Hindlimb muscle (tissue), 1 donor: ENCODE data around the gene PDE3A. TPM values are rescaled to one million over a fixed set of nuclear protein-coding genes. Genes with fewer than 3 reads are reported as not detected.
"Not testable (repeated sequence)": the region's sequence is repeated elsewhere in the genome, so short reads cannot be mapped to it uniquely, and the experiment has no call there.

Source experiments
- DNase-seq: peaks from one replicate; pipeline ENCODE4 v3.0.0-alpha.2; 2013
- polyA plus RNA-seq: library from polyadenylated mRNA; unstranded; fragments of 120-200 nt; gene quantifications from one replicate; pipeline ENCODE4 v1.2.1, GENCODE V29; 2013; ENCODE audit not compliant: insufficient read length

Gene PDE3A
- polyA plus RNA-seq = 10.4 TPM

GRCh38 chr12:20368114-20368650, at the start of gene PDE3A:
TSS of gene PDE3A (plus strand) at chr12:20368537. CDS start at chr12:20369285, 748 bp downstream.
- peak; percentile 86 for DNase-seq

GRCh38 chr12:20319366-20319765, 49.0 kb upstream of the PDE3A start:
- DNase-seq = no peak

DNA sequence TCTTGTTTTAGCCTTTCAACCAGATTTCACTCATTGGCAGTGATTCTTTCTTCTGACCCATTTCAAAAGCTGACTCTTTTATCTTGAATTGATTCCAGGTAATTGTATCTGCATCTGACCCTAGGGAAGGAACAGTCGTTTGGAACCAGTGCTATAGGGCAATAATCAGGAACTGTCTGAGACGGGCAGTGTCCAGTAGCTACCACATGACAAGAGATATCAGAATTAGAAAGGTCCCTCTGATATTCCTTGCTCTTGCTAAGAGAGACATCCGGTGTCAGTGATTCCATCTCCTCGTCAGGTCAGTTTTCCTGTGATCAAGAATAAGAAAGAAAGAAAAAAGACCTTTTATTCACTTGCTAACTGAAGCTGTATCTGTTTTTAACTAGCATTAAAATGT, 47.8 kb upstream of the PDE3A start:
- DNase-seq = no peak

- not testable (repeated sequence) for DNase-seq
Observed at GRCh38 chr12:20330826-20331505, 37.4 kb upstream of the PDE3A start.

DNA sequence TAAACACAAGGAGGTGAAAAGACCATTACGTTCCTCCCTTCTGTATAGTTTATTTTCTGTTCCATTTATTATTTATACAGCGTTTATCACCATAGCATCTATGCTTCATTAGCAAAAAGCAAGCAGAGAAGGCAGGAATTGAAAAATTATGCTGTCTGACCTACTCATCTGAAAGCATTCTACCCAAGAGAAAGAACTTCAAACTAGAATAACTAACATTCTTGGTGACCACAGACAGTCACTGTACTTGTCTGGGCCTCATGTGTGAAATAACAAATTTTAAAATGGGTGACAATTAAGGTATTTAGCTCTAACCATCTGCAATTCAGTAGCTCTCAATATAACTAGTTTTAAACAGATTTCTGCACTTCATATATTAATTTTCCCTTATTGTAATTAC, 29.3 kb upstream of the PDE3A start:
- DNase-seq = no peak

GRCh38 chr12:20342111-20342510, 26.2 kb upstream of the PDE3A start:
- no peak for DNase-seq

DNA sequence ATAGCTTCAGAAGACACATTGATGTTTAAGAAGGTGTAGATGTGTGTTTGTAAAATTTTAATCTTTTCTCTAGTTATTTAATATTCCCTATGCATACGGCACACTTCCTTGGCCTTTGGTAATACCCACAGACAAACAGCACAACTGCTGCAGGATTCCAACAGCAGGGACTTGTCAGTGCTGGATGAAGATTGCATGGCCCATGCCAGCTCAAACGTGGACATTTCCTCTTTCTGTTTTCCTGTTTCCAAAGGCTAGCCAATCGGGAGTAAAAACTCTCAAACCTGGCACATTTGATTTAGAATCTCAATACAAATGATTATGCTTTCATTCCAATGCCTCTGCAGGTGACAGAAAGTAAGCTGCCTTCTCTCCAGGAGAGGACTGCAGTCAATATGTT, 22.5 kb upstream of the PDE3A start:
- DNase-seq = no peak

GRCh38 chr12:20350026-20350425, 18.3 kb upstream of the PDE3A start:
- DNase-seq = no peak

GRCh38 chr12:20350495-20350894, 17.8 kb upstream of the PDE3A start:
- DNase-seq = no peak

DNA sequence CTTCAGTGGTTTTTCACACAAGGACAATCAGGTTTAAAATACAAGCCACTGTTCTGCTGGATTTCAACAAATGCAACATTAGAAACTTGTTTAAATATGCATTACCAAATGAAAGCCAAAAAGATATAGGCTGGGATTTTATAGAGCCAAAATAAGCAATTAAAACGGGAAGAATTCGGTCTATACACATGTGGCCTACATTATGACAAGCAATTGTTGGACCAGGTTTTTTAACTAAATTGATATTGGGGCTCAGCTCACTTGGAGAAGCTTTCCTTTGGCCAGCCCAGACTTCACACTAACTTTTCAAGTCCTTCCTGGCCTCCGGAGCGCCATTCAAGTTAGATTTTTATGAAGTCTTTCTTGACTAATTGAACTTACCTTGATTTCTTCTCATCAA, 16.9 kb upstream of the PDE3A start:
- DNase-seq = no peak

DNA sequence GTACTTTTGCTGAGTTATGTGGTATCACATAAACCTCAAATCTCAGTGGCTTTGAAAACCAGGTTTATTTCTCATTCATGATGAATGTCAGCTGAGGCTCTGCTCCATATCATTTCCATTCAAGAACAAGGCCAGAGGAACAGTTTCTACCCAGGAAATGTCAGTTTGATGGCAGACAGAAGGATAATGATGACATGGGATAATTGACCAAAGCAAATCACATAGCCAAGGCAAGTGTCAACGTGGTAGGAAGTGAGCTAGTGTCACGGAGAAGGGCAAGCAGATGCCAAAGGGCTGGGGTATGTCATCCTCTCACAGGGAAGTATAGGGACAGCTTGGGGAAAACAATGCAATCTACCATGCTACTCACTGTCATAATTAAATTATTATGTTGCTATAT, 12.3 kb upstream of the PDE3A start:
- no peak for DNase-seq

- DNase-seq = no peak
Observed at GRCh38 chr12:20360407-20360806, 7.9 kb upstream of the PDE3A start.

DNA sequence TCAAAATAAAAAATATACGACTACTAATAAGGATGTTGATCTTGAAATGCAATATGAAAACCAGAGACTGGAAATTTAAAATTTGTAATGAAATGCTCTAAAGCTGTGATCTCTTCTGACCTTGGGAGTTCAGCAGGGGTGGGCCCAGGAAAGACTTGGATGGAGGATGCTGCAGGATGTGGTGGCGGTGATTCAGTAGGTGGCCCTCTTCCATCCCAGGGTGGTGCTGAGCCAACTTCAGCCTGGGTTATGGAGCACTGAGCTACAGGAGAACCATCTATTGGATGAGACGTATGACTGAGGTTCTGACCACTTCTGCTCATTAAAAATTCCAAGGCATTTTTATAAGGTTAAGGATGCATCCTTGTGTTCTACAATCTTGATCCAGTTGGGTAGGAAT, 6.9 kb upstream of the PDE3A start:
- DNase-seq = no peak

GRCh38 chr12:20364501-20364900, 3.8 kb upstream of the PDE3A start:
- no peak for DNase-seq

DNA sequence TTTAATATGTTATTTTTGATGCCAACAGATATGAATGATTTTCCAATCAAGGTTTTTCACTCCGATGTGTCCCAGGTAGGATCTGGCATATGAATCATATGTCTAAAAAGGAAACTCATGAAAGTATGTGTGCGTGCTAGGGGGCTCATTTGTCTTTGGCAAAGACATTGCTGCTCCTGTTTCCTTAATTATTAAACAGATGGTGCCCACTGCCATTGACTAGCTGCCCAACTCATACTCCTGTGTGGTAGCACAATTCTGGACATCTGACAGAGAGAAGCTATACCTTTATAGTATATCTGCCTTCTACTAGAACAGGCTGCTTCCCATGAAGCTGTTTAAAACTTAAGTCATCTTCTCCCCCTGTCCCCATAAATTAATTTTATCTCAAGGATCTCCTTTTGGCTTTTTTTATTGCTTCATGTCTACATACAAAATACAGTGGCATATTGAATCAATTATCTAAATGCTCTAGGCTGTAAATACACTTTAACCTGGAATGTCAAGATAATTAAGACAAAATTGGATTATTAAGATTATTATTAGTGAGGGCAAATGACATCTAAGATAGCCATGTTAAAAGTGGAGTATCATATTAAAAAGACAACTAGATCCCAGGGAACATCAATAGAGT, 1.4 kb upstream of the PDE3A start:
- DNase-seq = no peak

- DNase-seq = no peak
Observed at GRCh38 chr12:20367583-20368113, 689 bp upstream of the PDE3A start.

GRCh38 chr12:20368651-20369304, 441 bp downstream of the PDE3A start:
- DNase-seq = peak; percentile 79

GRCh38 chr12:20369305-20370013, 1.1 kb downstream of the PDE3A start:
- peak; percentile 78 for DNase-seq

GRCh38 chr12:20370014-20370386, 1.7 kb downstream of the PDE3A start:
- peak; percentile 66 for DNase-seq

GRCh38 chr12:20370866-20371519, 2.7 kb downstream of the PDE3A start:
- no peak for DNase-seq

DNA sequence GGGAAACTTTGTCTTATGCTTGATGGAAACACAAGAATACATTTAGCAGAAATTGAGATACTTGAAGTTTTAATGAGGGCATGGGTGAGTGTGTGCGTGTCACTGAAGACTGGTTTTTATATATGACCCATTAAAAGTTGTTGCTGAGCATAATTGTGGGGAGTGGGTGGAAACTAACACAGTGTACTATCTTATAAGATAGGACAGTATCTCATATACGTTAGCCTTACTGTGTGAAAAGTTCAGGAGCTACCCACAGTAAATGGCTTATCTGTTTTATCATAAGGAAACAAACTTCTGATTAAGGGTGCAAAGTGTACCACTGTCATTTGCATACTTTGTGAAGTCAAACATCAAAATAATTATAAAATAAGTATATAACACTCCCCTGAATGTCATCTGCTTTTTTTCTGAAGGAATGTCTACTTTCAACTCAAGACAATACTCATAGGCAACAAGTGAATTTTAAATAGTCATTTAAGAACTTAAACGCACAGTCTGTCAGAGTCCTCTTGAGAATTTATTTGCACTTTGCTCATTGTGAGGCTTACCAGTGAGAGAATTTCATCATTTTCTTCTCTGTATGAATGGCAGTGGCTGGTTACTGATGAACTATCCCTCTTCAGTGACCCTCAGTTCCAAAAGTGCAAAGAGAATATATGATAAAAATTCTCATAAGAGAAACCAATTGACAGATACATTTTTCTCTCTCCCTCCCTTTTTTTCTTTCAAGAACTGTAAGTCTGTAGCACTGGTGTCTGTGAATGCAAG, 4.2 kb downstream of the PDE3A start:
- no peak for DNase-seq
